Subcutaneous abdominal adipose tissue (tissue), 5 donors: ENCODE measurements around the gene MEIOB.

Experiments used
- H3K27ac ChIP-seq: one replicate; pipeline ENCODE4 v1.7.0; 2013; ENCODE audit warnings: low read depth, mild to moderate bottlenecking, inconsistent platforms, low read length, moderate library complexity
- H3K27me3 ChIP-seq, 5 donors: one replicate each; pipeline ENCODE4 v1.7.0; 2013; ENCODE audit warnings: low read length in 5 of 5, inconsistent platforms in 1 of 5; ENCODE audit not compliant: control insufficient read depth in 5 of 5, insufficient read depth in 4 of 5
- H3K36me3 ChIP-seq, 5 donors: one replicate each; pipeline ENCODE4 v1.7.0; 2013; ENCODE audit warnings: low read length in 5 of 5; ENCODE audit not compliant: control insufficient read depth in 5 of 5, insufficient read depth in 5 of 5
- H3K4me1 ChIP-seq, 5 donors: one replicate each; pipeline ENCODE4 v1.7.0; 2013; ENCODE audit warnings: low read length in 5 of 5, mild to moderate bottlenecking in 3 of 5, moderate library complexity in 1 of 5; ENCODE audit not compliant: control insufficient read depth in 5 of 5, insufficient read depth in 5 of 5
- H3K4me3 ChIP-seq, 5 donors: one replicate each; pipeline ENCODE4 v1.7.0; 2013; ENCODE audit warnings: low read length in 5 of 5, low read depth in 1 of 5
- H3K9ac ChIP-seq, 5 donors: one replicate each; pipeline ENCODE4 v1.7.0; 2013; ENCODE audit warnings: low read length in 5 of 5, mild to moderate bottlenecking in 4 of 5, moderate library complexity in 3 of 5
- H3K9me3 ChIP-seq, 5 donors: one replicate each; pipeline ENCODE4 v1.7.0; 2013; ENCODE audit warnings: low read length in 5 of 5; ENCODE audit not compliant: control insufficient read depth in 5 of 5
- donor health status: healthy.
- donor health status: healthy.
- donor health status: healthy.
- donor health status: healthy.
- donor health status: healthy.

MEIOB gene

DNA sequence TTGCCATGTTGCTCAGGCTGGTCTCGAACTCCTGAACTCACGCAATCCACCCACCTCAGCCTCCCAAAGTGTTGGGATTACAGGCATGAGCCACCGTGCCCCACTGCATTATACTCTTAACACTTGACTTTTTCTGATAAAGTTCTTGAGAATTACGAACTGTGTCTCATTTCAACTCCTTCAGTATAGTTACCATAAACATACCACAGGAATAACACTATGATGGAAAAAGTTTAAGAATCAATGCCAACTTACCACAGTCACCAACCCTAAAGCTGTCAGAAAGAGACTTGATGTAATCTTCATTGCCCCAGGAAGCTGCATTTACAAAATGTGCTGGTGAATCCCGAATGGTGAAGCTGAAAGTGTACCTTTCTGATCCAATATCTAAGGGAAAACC, 10.2 kb downstream of the MEIOB start:
- Histone ChIP-seq H3K9ac (no peak overlapping the region), H3K27ac (no peak overlapping the region), H3K36me3 (no peaks in the 10 kb centered on the region), H3K9me3 (no peaks in the 10 kb centered on the region), H3K4me1 (peaks cover 0 to 3% (median 0%) of the 10 kb centered on the region in 5 donors), H3K4me3 (no peak overlapping the region), H3K27me3 (peaks cover 0 to 23% (median 11%) of the 10 kb centered on the region in 5 donors)

GRCh38 chr16:1859650-1860049, 12.3 kb downstream of the MEIOB start:
- Histone ChIP-seq H3K27me3 (peaks cover 0 to 23% (median 11%) of the 10 kb centered on the region in 5 donors), H3K4me3 (no peak overlapping the region), H3K27ac (no peak overlapping the region), H3K4me1 (peaks cover 0 to 3% (median 0%) of the 10 kb centered on the region in 5 donors), H3K36me3 (no peaks in the 10 kb centered on the region), H3K9me3 (no peaks in the 10 kb centered on the region), H3K9ac (no peak overlapping the region)

DNA sequence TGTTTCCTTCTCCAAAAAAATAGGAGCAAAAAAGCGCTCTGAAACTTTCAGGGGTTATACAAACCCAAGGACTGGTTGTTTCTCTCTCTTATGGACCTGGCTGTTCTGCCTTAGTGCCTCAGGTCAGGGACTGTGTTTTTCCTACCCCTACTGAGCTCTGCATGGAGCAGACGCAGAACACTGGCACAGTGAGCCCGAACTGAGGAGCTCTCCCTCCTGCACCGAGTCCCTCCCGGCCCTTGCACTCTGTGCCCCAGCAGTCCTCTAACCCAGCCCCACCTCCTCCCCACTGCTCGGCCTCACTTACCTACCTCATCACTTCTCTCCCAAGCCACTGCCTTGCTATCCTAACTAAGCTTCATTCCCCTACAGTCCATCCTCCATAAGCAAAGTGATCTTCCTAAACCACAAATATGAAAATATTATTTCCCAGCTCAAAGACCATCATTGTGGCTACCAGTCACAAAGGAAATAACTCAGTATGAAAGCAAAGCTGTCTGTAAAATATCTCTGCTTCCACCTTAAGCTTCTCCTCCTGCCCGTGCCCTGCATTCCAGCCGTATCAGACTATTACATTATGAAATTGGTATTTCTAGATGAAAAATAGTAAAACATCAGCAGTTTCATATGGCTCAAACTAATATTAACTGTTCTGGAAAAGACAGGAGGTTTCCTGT, 13.6 kb downstream of the MEIOB start:
- H3K36me3 ChIP-seq = no peaks in the 10 kb centered on the region
- no peaks in the 10 kb centered on the region for H3K4me1 ChIP-seq
- H3K9me3 ChIP-seq = no peaks in the 10 kb centered on the region
- H3K4me3 ChIP-seq = no peak overlapping the region
- H3K27me3 ChIP-seq = peaks cover 0 to 32% (median 14%) of the 10 kb centered on the region in 5 donors
- no peak overlapping the region for H3K27ac ChIP-seq
- no peak overlapping the region for H3K9ac ChIP-seq

DNA sequence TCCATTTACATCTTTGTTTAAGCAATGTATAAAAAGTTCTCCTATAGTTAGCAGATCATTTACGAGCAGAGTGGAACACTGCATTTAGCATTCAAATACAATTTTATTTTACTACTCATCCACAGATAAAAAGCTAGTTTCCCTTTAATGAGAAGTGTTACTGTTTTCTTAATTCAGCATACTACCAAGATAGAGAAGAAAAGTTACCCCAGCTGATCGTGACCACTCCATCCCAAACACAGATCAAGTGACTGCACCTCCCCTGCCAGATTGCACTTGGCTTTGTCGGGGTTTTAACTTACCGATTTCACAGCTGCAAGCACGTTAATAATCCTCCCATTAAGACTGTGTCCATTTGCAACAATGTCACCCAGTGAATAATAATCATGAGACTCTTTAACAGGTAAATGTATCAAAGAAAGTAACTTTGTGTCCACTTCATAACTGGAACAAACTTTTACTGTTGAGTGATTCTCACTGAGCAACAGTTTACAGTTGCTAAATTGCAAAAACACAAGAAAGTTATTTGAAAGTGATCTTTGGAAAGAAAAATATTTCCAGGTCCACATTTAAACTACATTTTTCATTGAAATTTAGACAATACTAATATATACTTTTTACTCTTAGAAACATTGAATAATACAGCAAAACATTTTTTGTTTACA, 14.4 kb downstream of the MEIOB start:
- Histone ChIP-seq H3K9ac (no peak overlapping the region), H3K4me1 (no peaks in the 10 kb centered on the region), H3K27me3 (peaks cover 0 to 33% (median 14%) of the 10 kb centered on the region in 5 donors), H3K27ac (no peak overlapping the region), H3K4me3 (no peak overlapping the region), H3K36me3 (no peaks in the 10 kb centered on the region), H3K9me3 (no peaks in the 10 kb centered on the region)

DNA sequence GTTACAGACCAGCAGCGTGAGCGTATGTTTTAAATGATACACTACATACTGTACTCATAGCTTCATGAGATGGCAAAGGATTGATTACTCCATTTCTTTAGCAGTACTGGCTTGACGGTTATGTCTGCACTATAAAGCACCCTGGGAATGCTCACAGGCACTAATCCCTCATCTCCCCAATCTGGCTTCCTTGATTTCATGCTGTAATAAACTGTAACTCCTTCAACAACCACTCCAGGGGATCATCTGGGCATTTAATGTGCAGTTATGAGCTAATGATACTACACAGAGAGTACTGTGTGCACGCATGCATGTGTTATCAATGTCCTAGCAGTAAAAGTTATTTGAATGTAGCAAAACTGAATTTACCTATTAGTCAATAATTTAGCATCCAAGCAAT, 20.2 kb downstream of the MEIOB start:
- H3K4me1 ChIP-seq = no peaks in the 10 kb centered on the region
- no peak overlapping the region for H3K9ac ChIP-seq
- no peak overlapping the region for H3K4me3 ChIP-seq
- H3K27ac ChIP-seq = no peak overlapping the region
- H3K9me3 ChIP-seq = no peaks in the 10 kb centered on the region
- peaks cover 0 to 12% (median 7%) of the 10 kb centered on the region in 5 donors for H3K27me3 ChIP-seq
- no peaks in the 10 kb centered on the region for H3K36me3 ChIP-seq

DNA sequence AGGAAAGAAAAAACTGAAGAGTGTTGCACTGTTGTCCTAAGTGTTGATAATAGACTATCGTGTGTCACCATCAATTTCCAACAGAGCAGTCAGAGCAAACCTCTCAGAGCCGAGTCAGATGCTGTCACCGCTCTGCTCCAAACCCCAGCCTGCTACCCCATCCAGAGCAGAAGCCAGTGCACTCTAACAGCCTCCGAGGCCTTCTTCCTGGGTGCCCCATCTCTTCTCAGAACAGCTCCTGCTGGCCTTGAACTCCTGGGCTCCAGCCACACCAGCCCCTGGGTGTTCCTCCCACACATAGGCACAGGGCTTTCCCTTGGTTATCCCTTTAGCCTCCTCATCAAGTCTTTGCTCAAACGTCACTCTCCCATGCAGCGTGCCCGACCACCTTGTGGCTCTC, 21.0 kb downstream of the MEIOB start:
- Histone ChIP-seq H3K9ac (no peak overlapping the region), H3K4me1 (no peaks in the 10 kb centered on the region), H3K9me3 (no peaks in the 10 kb centered on the region)

DNA sequence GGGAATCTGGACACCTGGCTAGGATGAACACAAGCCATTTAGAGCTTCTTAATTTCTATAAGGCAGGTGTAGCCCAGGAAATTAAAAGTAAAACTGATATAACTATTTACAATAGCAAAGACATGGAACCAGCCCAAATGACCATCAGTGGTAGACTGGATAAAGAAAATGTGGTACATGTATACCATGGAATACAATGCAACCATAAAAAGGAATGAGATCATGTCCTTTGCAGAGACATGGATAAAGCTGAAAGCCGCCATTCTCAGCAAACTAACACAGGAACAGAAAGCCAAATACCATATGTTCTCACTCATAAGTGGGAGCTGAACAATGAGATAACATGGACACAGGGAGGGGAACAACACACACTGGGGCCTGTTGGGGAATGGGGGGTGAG, 25.5 kb downstream of the MEIOB start:
- no peaks in the 10 kb centered on the region for H3K9me3 ChIP-seq
- H3K4me1 ChIP-seq = no peaks in the 10 kb centered on the region
- H3K27me3 ChIP-seq = peaks cover 0 to 2% (median 0%) of the 10 kb centered on the region in 5 donors
- H3K27ac ChIP-seq = no peak overlapping the region
- H3K4me3 ChIP-seq = no peak overlapping the region
- H3K36me3 ChIP-seq = no peaks in the 10 kb centered on the region
- no peak overlapping the region for H3K9ac ChIP-seq

More for the DNA sequence above, 21.0 kb downstream of the MEIOB start:
- Histone ChIP-seq H3K27me3 (peaks cover 0 to 12% (median 7%) of the 10 kb centered on the region in 5 donors), H3K36me3 (no peaks in the 10 kb centered on the region), H3K4me3 (no peak overlapping the region), H3K27ac (no peak overlapping the region)

GRCh38 chr16:1845985-1846384, 26.0 kb downstream of the MEIOB start:
- no peak overlapping the region for H3K9ac ChIP-seq
- no peaks in the 10 kb centered on the region for H3K9me3 ChIP-seq
- H3K27me3 ChIP-seq = peaks cover 0 to 1% (median 0%) of the 10 kb centered on the region in 5 donors
- H3K36me3 ChIP-seq = no peaks in the 10 kb centered on the region
- no peak overlapping the region for H3K4me3 ChIP-seq
- H3K4me1 ChIP-seq = no peaks in the 10 kb centered on the region
- H3K27ac ChIP-seq = no peak overlapping the region

DNA sequence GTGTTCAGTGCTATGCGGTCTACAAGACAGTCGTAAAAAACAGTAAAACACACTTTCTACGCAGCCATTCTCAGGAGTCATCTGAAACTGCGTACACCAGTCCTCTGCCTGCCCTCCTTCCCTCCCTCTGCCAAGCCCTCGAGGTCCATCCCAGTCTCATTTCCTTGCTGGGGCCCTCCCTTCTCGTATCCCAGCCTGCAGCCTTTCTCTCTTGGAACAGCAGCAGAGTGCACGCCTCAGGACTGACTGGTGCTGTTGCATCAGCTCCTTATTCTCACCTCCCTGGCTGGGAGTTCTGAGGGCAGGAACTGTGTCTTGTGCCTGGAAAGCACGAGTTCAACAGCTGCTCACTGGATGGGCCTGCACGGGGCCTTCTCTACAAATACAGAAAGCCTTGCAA, 32.4 kb downstream of the MEIOB start:
- Histone ChIP-seq H3K9me3 (no peaks in the 10 kb centered on the region), H3K27ac (no peak overlapping the region), H3K27me3 (no peaks in the 10 kb centered on the region), H3K4me1 (no peaks in the 10 kb centered on the region), H3K36me3 (peaks cover 0 to 4% (median 0%) of the 10 kb centered on the region in 5 donors), H3K4me3 (no peak overlapping the region), H3K9ac (no peak overlapping the region)

DNA sequence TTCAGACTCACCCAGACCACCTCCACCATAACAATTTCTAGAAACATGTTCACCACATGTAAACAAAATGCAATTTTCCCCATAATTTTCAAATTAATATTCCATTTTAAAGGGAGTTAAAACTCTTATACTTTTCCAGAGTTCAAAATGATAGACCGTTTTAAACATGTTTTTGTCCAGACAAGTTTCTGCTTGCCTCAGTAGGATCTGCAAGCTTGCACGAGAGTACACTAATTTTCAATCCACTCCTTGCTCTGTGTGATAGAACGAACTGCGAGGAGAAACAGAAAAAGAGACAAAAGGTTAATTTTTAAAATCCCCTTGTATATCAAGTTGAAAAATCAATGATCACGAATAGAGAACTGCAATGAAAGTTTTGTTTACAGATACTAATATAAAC, 37.9 kb downstream of the MEIOB start:
- Histone ChIP-seq H3K4me3 (no peak overlapping the region), H3K27me3 (no peaks in the 10 kb centered on the region), H3K9me3 (no peaks in the 10 kb centered on the region), H3K9ac (no peak overlapping the region), H3K4me1 (peaks cover 0 to 8% (median 4%) of the 10 kb centered on the region in 5 donors), H3K27ac (no peak overlapping the region), H3K36me3 (peaks cover 0 to 20% (median 4%) of the 10 kb centered on the region in 5 donors)
